Mononuclear cell (primary cell): ENCODE data around the gene C14orf132. TPM values are rescaled to one million over a fixed set of nuclear protein-coding genes. Genes with fewer than 3 reads are reported as not detected.
"Not testable (repeated sequence)": the region's sequence is repeated elsewhere in the genome, so short reads cannot be mapped to it uniquely, and the experiment has no call there.

Source experiments
- H3K27me3 ChIP-seq: 2 replicates; pipeline ENCODE4 v1.6.0; 2011; ENCODE audit warnings: low read length, control low read depth; ENCODE audit not compliant: insufficient read depth
- H3K4me1 ChIP-seq: 2 replicates; pipeline ENCODE4 v1.5.1; 2011; ENCODE audit warnings: mild to moderate bottlenecking, low read length, control low read depth; ENCODE audit not compliant: insufficient read depth
- H3K4me3 ChIP-seq: 2 replicates; pipeline ENCODE4 v1.5.1; 2011; ENCODE audit warnings: mild to moderate bottlenecking, low read length, moderate library complexity
- H3K9me3 ChIP-seq: 2 replicates; pipeline ENCODE4 v1.5.1; 2011; ENCODE audit warnings: low read depth, mild to moderate bottlenecking, control low read depth, low read length
- total RNA-seq: library from RNA; depleted of rRNA; stranded (reverse); fragments of >200 nt; gene quantifications from one replicate; pipeline ENCODE4 v1.2.3, GENCODE V29; 2012

The C14orf132 gene
- 1.0 TPM for total RNA-seq

DNA sequence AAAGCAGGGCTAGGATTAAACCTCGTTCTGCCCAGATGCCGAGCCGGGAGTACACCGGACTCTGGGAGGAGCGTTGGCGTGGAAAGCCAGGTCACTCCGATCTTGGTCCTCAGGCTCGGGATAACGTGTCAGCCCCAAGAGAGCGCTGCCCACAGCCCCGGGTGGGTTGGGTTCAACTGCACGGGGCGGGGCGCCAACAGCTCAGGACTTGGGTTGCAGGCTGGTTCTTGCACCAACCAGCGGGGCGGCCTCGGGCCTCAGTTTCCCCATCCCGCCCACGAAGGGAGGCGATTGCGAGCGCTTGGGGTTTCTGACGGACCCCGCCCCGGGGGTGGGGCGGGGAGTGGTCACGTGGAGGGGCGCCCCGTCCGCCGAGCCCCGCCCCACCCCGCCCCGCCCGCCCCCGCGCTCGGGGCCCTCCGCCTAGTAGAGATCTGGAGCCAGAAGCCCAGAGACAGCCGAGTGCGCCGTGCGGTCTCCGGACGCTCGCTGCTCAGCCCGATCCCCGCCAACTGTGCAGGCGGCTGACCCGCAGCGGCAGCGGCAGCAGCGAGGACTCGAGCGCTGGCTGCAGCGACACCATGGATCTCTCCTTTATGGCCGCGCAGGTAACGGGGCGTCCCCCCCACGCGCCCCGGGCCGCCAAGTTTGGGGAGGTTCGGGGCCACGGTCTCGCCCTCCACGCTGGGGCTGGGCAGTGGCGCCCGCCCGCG is at the start of gene C14orf132:
Gene C14orf132 (plus strand): TSS at position 443 of the 713 bp plus-strand sequence. CDS start 139 bp downstream, at position 582.
- Histone ChIP-seq H3K4me3 (peak within 1 kb of the TSS; percentile 23), H3K4me1 (peaks cover 8% of the 10 kb centered on the region), H3K27me3 (peaks cover 49% of the 10 kb centered on the region), H3K9me3 (no peaks in the 10 kb centered on the region)

DNA sequence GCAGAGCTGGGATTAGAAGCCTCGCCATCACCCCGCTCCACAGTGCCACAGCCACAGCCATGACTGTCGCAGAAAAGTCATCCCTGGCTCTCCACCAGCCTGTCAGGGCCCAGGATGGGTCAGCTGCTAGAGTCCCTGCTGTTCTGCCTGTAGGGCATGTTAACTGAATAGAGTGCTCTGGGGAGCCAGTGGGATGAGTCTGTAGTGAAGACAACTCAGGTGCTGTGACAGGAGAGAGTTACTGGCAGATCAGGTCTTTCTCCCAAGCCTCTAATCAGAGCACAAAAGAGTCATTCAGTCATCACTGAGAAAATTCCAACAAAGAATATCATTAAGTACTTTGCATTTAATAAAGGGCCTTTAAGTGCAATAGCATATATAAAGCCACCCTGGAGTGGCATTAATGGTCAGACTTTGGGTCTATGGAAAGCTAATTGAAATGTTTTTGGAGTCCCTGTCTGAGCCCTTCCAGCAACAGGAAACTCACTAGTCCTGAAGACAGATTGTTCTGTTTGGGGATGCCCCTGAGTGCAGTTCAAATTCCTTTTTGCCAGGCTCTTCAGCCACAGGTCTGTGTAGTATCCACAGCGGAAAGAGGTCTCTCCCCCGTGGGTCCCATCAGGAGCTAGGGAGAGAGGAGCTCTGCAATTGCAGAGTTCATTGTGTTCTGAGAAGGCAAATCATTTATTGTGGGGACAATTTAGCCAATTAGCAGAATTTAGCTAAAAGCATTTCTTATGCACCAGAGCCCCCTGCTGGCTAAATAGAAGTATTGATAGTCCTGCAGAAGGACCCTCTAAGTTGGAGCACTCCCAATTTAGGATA is 45.2 kb upstream of the C14orf132 start:
- H3K27me3 ChIP-seq, result peaks cover 13% of the 10 kb centered on the region
- H3K9me3 ChIP-seq, result no peaks in the 10 kb centered on the region
- no peaks in the 10 kb centered on the region for H3K4me1 ChIP-seq

DNA sequence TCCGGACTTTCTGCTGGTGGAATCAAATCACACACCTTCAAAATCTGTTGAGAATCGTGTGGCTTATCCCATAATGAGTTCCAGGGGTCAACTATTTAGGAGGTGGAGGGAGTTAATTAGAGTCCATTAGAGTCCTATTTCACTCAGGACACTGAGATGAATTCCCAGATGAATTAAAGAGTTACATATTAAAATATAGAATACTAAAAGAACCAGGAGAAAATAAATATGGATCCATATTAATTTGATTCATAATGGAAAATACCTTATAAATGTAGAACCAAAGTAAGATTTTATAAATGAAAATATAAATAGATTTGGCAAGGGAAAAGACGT is 44.6 kb upstream of the C14orf132 start:
- Histone ChIP-seq H3K4me1 (no peaks in the 10 kb centered on the region), H3K27me3 (peaks cover 15% of the 10 kb centered on the region), H3K4me3 (no peak overlapping the region), H3K9me3 (no peaks in the 10 kb centered on the region)

More for the DNA sequence above, 45.2 kb upstream of the C14orf132 start:
- H3K4me3 ChIP-seq, result no peak overlapping the region

DNA sequence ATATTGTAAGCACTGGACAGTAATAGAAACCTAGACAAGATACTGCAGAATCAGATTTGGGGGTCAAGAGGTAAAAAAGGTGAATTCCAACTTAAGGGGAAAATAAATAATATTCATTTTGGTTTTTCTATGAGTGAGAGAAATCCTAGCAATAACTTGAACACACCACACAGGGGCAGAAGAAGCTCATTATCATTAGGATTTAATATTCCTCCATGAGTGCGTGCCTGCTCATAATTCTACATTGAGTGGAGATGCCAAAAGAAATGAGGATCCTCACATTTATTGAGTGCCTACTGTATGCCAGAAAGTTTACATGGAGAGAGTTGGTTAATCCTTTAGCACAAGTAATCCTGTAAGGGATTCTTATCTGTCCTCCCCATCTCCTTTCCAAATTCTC is 40.5 kb upstream of the C14orf132 start:
- peaks cover 34% of the 10 kb centered on the region for H3K27me3 ChIP-seq
- no peak overlapping the region for H3K4me3 ChIP-seq
- no peaks in the 10 kb centered on the region for H3K9me3 ChIP-seq
- H3K4me1 ChIP-seq, result no peaks in the 10 kb centered on the region

DNA sequence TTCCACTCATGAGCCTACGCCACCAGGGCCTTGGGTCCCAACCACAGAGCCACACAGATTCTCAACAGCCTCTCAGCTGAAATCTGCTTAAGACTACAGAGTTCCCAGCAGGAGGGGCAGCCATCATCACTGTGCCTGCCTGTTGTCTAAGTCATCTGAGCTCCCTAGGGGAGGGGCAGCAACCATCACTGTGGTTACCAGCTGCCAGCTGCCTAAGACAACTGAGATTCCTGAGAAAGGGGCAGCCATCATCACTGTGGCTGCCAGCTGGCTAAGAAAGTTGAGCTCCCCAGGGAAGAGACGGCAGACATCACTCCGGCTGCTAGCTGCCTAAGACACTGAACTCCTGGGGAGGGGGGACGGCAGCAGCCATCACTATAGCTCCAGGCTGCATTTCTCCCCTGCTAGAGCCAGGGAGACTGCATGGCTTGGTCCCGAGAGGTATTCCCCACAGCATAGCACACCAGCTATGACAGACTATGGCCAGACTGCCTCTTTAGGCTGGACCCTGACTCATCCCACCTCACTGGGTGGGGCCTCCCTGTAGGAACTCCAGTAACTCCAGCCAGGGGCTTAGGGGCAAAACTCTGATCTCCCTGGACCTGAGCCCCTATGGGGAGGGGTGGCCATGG is 37.2 kb upstream of the C14orf132 start:
- Histone ChIP-seq H3K4me3 (no peak overlapping the region), H3K27me3 (peaks cover 39% of the 10 kb centered on the region), H3K4me1 (no peaks in the 10 kb centered on the region), H3K9me3 (no peaks in the 10 kb centered on the region)

DNA sequence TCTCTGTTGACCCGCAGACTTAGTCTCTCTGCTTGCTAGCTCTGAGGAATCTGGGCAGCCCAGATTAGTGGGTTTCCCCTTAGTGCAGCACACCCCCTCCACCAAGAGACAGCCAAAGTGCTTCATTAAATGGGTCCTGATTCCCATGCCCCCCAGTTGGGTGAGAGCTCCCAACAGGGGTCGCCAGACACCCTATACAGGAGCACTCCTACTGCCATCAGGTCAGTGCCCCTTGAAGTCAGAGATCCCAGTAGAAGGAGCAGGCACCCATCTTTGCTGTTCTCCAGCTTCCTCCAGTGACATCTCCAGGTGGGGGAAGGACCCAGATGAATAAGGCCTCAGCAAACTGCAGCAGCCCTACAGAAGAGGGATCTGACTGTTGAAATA is 36.7 kb upstream of the C14orf132 start:
- Histone ChIP-seq H3K4me3 (no peak overlapping the region), H3K9me3 (no peaks in the 10 kb centered on the region), H3K4me1 (no peaks in the 10 kb centered on the region), H3K27me3 (peaks cover 39% of the 10 kb centered on the region)

DNA sequence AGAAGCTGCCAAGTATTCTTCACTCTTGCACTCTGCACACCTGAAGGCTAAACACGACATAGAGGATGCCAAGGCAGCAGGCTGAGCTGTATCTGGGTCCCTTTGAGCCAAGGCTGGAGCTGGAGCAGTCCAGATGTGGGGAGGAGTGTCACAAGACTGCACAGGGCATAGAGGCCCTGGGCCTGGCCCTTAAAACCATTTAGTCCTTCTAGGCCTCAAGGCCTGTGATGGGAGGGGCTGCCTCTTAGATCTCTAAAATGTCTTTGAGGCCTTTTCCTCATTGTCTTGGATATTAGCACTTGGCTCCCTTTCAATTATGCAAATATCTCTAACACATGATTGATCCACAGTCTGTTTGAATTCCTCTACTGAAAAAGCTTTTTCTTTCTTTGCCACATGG is 28.0 kb upstream of the C14orf132 start:
- Histone ChIP-seq H3K9me3 (no peaks in the 10 kb centered on the region), H3K4me3 (no peak overlapping the region), H3K4me1 (no peaks in the 10 kb centered on the region), H3K27me3 (no peaks in the 10 kb centered on the region)

DNA sequence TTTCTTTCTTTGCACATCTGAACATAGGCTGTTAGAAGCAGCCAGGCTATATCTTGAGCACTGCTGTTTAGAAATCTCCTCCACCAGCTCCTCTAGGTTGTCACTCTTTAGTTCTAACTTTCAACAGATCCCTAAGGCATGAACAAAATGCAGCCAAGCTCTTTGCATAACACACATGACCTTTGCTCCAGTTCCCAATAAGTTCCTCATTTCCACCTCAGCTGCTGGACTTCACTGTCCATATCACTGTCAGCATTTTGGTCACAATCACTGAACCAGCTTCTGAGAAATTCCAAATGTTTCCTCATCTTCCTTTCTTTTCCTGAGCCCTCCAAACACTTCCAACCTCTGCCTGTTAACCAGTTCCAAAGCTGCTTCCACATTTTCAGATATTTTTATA is 27.6 kb upstream of the C14orf132 start:
- Histone ChIP-seq H3K4me3 (no peak overlapping the region), H3K27me3 (no peaks in the 10 kb centered on the region), H3K4me1 (no peaks in the 10 kb centered on the region), H3K9me3 (no peaks in the 10 kb centered on the region)

DNA sequence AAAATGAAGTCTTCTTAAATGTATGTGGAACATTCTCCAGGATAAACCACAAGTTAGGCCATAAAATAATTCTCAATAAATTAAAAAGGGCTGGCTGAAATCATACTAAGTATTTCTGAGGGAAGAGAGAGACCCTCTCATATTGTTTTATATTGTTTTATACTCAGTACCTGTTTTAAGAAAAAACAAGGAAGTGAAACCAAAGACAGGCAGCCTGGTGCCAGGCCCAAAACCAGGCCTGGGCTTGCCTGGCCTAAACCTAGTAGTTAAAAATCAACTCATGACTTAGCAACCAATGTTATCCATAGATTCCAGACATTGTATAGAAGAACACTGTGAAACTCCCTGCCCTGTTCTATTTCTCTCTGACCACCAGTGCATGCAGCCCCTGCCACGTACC is 26.4 kb upstream of the C14orf132 start:
- not testable (repeated sequence) for H3K9me3 ChIP-seq, H3K27me3 ChIP-seq, H3K4me3 ChIP-seq, H3K4me1 ChIP-seq

DNA sequence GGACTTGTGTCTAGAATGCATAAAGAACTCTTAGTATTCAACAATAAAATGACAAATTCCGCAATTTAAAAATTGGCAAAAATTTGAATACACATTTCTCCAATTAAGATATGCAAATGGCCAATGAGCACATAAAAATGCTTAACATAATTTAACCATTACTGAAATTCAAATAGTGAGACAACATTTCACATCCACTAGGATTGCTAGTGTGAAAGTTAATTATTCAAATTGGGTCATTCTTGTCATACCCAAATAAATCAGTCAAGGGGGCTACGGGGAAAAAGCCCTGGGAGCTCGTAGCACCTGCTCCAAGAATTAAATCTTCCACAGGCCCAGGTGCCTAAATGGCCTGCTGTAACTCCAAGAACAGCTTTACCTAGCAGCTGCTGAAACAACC is 25.0 kb upstream of the C14orf132 start:
- Histone ChIP-seq H3K27me3 (no peaks in the 10 kb centered on the region), H3K9me3 (no peaks in the 10 kb centered on the region), H3K4me1 (no peaks in the 10 kb centered on the region), H3K4me3 (no peak overlapping the region)

DNA sequence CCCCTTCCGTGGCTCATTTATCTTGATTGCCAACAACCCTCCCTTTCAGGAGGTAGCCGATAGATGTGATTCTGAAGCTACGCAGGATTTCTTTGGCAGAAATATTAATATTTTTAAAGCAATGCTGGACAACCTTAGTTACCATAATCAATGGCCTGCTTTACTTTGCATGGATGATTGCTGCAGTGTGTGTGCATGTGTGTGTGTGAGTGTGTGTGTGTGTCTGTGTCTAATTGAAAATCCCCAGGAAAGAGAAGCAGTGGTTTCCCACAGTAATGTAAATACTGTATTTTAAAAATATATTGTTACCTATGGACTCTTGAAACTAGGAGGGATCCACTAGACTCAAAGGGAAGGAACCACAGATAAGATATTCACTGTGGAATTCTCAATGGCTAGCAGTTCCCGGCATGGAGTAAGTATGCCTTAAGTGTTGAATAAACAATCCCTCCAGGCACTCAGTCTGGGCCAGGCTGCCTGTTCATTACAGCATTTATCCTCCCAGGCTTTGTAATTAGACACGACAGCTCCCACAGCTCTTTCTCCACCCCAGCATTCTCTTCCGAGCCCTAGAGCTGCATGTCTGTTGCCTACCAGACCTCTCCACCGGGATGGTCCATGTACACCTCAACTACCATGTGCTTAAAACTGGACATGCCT is 22.5 kb upstream of the C14orf132 start:
- Histone ChIP-seq H3K27me3 (no peaks in the 10 kb centered on the region), H3K4me1 (no peaks in the 10 kb centered on the region), H3K9me3 (no peaks in the 10 kb centered on the region), H3K4me3 (no peak overlapping the region)

DNA sequence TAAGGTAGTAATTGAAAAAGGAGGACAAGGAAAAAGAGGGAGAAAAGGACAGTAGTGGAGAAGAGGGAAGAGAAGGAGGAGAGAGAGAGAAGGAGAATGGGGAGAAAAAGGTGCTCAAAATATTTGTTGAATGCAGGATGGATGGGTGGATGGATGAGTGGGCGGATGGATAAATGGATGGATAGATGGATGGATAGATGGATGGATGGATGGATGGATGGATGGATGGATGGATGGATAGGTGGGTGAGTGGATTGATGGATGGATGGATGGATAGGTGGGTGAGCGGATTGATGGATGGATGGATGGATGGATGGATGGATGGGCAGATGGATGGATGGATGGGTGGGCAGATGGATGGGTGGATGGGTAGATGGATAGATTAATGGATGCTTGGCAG is 21.3 kb upstream of the C14orf132 start:
- Histone ChIP-seq H3K9me3 (no peaks in the 10 kb centered on the region), H3K4me1 (no peaks in the 10 kb centered on the region), H3K27me3 (no peaks in the 10 kb centered on the region), H3K4me3 (no peak overlapping the region)

DNA sequence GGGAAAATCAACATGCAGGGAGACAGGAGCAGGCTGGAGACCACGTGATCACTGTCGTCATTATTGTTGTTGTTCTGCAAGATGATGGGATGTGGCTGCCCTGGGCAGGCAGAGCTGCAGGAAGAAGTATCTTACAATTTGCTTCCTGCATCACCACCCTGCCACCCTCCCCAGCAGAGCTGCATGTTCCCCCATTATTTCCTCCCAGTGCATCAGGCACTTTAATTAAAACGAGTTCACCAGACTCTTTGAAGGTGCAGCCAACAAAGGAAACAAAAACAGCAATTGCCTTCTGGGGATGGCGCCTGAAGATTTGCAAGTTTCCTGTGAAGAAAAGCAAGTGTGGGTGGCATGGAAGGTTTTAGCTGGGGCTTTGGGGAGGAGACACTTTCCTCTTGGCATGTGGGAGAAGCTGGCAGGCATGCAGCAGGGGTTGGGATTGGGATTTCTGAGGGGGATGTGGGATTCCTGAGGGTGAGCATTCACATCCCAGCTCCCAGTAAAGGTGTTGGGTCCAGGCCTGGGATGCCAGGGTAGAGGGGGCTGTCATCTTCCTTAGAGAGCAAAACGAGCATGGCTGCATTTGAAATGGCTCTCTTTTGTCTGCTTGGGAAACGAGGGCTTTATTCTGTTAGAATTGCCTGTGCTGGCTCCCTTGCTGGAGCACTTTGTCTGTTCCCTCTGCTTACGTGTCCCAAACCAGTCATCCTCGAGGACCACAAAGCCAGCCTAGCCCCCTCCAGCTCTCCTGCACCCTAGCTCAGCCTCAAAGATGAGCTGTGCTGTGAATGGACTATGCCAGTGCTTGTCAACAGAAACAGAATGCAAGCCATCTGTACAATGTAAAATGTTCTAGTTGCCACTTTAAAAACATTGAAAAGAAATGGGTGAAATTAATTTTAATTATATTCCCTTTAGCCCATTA is 11.5 kb upstream of the C14orf132 start:
- Histone ChIP-seq H3K9me3 (no peaks in the 10 kb centered on the region), H3K4me3 (no peak overlapping the region), H3K27me3 (no peaks in the 10 kb centered on the region), H3K4me1 (peaks cover 4% of the 10 kb centered on the region)

DNA sequence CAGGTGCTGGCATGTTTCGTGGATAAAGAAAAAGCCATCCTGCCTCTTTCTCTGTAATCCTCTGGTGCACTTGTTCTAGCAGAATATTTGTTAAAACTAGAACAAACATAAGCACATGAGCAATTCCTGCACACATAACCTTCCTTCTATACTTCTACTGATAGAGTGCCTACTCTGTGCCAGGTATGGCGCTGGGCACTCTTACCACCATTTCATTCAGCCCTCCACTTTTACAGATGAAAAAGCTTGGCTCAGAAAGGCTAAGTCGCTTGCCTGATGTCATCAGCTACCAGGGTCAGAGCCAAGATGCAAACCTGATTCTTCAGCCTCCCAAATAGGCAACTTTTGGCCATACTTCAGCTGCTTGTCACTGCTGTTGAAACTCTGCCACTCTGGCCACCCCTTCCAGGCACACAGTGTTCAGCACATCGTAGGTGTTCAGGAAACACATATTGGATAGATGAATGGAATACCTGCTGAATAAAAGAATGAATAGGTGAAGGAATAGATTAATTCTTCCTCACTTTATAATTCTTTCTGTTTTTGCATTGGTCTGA is 10.0 kb upstream of the C14orf132 start:
- H3K27me3 ChIP-seq, result no peaks in the 10 kb centered on the region
- H3K4me3 ChIP-seq, result no peak overlapping the region
- H3K4me1 ChIP-seq, result peaks cover 4% of the 10 kb centered on the region
- no peaks in the 10 kb centered on the region for H3K9me3 ChIP-seq
